ENCODE results near the gene DHPS. TPM values are rescaled to one million over a fixed set of nuclear protein-coding genes. Genes with fewer than 3 reads are reported as not detected.
A peak's percentile ranks its signal among the peaks of the same experiment; 100 is the strongest.

The DHPS gene
- total and polyA plus RNA-seq, 2 of the 13 experiments (the other 11 are each of a cell fraction or from before 2014, with no cell fraction given) = 43.3 to 84.3 TPM

- CTCF ChIA-PET (ENCODE audit: low intra/inter-chr PET ratio, low total read pairs) = no interaction called here
- WGBS (ENCODE audit: low lambda C conversion rate) = 98% methylated on average over 7 of the region's 7 CpGs
- Histone ChIP-seq H3K4me3 (replicated peaks in 1 of 3; ENCODE audit: insufficient read depth in 1 of 3, low read depth in 2 of 3, low read length in 3 of 3) (no peak overlapping the region), H3K9ac (ENCODE audit: insufficient read depth, low read depth, low read length) (no peak overlapping the region), H3K4me1 (ENCODE audit: insufficient read depth, low read length) (no peaks in the 10 kb centered on the region), H4K20me1 (ENCODE audit: insufficient read depth, low read length) (no peaks in the 10 kb centered on the region), H3K4me2 (ENCODE audit: low read depth, low read length) (no peak overlapping the region), H3K79me2 (ENCODE audit: insufficient read depth, low read length) (no peaks in the 10 kb centered on the region), H3K27me3 (ENCODE audit: control insufficient read depth in 1 of 2, insufficient read depth in 2 of 2, low read length in 2 of 2) (no peaks in the 10 kb centered on the region), H3K27ac (ENCODE audit: extremely low read length, insufficient read depth, low read length) (no peak overlapping the region), H3K9me3 (ENCODE audit: low read length) (no peaks in the 10 kb centered on the region), H2AFZ (ENCODE audit: low read length) (no peak overlapping the region), H3K36me3 (replicated peaks in 1 of 2; ENCODE audit: control insufficient read depth in 1 of 2, insufficient read depth in 2 of 2, low read length in 2 of 2) (peaks cover 7 to 33% of the 10 kb centered on the region in 2 experiments; a peak in 4 of 5 replicates)
- in situ Hi-C loops (cut with HindIII; ENCODE audit: extremely low pct_ligation_motif_present, low pct_unique_long_range_greater_than_20kb) (no loop called here), intact Hi-C loops (cut with micrococcal nuclease; ENCODE audit: unreplicated experiment) (no loop called here)
- TF ChIP-seq IRX3 (CRISPR knock-in tag; IDR thresholded peaks at IDR 0.05; ENCODE audit: borderline replicate concordance, low read depth) (no peak), MTERF4 (CRISPR knock-in tag; IDR thresholded peaks at IDR 0.05) (no peak), MZF1 (CRISPR knock-in tag; IDR thresholded peaks at IDR 0.05; ENCODE audit: borderline replicate concordance) (no peak), TOE1 (CRISPR knock-in tag; IDR thresholded peaks at IDR 0.05) (no peak), CREBL2 (CRISPR knock-in tag; IDR thresholded peaks at IDR 0.05; ENCODE audit: borderline replicate concordance) (no peak), ZC3H13 (CRISPR knock-in tag; IDR thresholded peaks at IDR 0.05) (0 out of 2 replicates have a peak, but pooled peaks have one; percentile 36), SP140L (CRISPR knock-in tag; IDR thresholded peaks at IDR 0.05; ENCODE audit: borderline replicate concordance) (no peak)
- no peak for FAIRE-seq
- BruUV-seq (replicated peaks) = TSS peak; percentile 49
- POLR2A ChIA-PET = interaction anchor here (1.5 kb wide), 1 partner anchor 18 kb away, joined by 4 read pairs; the partner anchor contains the start of genes ZNF490 and ZNF791
- no peak for DNase-seq (ENCODE audit: low spot score)
- ATAC-seq = no peak
These were observed 52.5 kb downstream of the DHPS start for GRCh38 chr19:12629215-12629614.
